Neutrophil (primary cell): Measurements from ENCODE around the gene XYLT1.

ENCODE experiments used
- H3K27ac ChIP-seq: fragments of 200-600 bp; sonication (generic); 2 replicates; pipeline ENCODE4 v1.5.1; 2016; ENCODE audit warnings: mild to moderate bottlenecking, moderate library complexity
- H3K27me3 ChIP-seq: fragments of 200-600 bp; sonication (generic); 2 replicates; pipeline ENCODE4 v1.6.0; 2016; ENCODE audit warnings: mild to moderate bottlenecking
- H3K36me3 ChIP-seq: fragments of 200-600 bp; sonication (generic); 2 replicates; pipeline ENCODE4 v1.5.1; 2017
- H3K4me1 ChIP-seq, 2 experiments: fragments of 200-600 bp in 1 of 2; sonication (generic) in 1 of 2; 1 replicate in 1 of 2; 2 replicates in 1 of 2; pipeline versions ENCODE4 v1.5.1 to v1.6.1; 2013 to 2016; ENCODE audit warnings: low read depth in 1 of 2, low read length in 1 of 2, mild to moderate bottlenecking in 1 of 2, moderate library complexity in 1 of 2; ENCODE audit not compliant: control insufficient read depth in 1 of 2, insufficient read depth in 1 of 2
- H3K4me3 ChIP-seq, 2 experiments: fragments of 200-600 bp in 1 of 2; sonication (generic) in 1 of 2; 1 replicate in 1 of 2; 2 replicates in 1 of 2; pipeline ENCODE4 v1.5.1; 2013 to 2016; ENCODE audit warnings: low read depth in 1 of 2, low read length in 1 of 2, mild to moderate bottlenecking in 1 of 2, moderate library complexity in 1 of 2
- H3K9me3 ChIP-seq: fragments of 200-600 bp; sonication (generic); 2 replicates; pipeline ENCODE4 v1.5.1; 2016
- TF ChIP-seq, protein P1 (sequence below): fragments of 200-600 bp; sonication (generic); IDR thresholded peaks from 2 replicates; pipeline ENCODE4 v1.5.1; 2016; ENCODE audit warnings: antibody characterized with exemption

The XYLT1 gene

DNA sequence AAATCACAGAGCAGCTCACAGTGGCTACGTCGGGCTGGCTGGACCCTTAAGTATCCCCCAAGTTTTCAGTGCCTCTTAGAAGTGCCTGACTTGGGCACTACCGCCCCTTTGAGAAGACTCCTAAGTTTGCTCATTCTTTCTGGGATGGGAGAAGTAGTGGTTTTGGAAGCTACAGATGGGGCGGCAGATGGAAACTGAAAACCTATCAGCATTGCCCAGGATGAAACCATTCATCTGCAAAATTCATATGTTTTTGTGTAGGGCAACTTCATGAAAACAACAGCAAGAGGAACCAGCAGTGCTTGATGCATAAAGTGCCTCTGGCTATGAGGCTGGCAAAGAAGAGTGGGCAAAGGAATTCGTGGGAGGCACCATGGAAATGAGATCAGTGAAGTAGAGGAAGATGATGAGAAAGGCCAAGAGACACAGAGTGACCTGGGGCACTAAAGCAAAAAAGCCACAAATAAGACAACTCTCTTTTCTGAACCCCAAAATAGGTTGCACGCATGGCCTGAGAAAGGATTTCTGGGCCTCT lies 277.1 kb downstream of the XYLT1 start:
- Histone ChIP-seq H3K4me3 (no peak overlapping the region), H3K4me1 (no peaks in the 10 kb centered on the region), H3K27ac (no peak overlapping the region), H3K9me3 (no peaks in the 10 kb centered on the region), H3K27me3 (no peaks in the 10 kb centered on the region), H3K36me3 (peaks cover 51% of the 10 kb centered on the region)
- TF ChIP-seq, protein P1, sequence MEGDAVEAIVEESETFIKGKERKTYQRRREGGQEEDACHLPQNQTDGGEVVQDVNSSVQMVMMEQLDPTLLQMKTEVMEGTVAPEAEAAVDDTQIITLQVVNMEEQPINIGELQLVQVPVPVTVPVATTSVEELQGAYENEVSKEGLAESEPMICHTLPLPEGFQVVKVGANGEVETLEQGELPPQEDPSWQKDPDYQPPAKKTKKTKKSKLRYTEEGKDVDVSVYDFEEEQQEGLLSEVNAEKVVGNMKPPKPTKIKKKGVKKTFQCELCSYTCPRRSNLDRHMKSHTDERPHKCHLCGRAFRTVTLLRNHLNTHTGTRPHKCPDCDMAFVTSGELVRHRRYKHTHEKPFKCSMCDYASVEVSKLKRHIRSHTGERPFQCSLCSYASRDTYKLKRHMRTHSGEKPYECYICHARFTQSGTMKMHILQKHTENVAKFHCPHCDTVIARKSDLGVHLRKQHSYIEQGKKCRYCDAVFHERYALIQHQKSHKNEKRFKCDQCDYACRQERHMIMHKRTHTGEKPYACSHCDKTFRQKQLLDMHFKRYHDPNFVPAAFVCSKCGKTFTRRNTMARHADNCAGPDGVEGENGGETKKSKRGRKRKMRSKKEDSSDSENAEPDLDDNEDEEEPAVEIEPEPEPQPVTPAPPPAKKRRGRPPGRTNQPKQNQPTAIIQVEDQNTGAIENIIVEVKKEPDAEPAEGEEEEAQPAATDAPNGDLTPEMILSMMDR, result no peak

DNA sequence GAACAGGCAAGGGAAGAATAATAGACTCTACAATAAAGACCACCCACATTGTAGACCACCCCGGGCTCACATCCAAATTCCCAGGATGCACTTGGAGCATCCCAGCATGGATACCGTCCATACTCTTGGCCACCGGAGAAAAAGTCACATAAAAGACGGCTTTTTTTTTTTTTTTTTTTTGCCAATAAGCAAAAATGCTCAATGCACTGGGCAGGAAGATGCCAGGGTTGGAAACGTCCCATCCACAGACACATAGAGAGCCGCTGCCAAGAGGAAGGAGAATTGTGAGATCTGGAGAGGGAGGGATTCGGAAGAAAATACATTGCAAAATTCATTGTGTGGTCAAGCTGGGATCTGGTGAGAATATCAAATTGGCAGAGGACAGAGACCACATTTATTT lies 286.7 kb downstream of the XYLT1 start:
- TF ChIP-seq, protein P1, result no peak
- Histone ChIP-seq H3K4me3 (no peak overlapping the region), H3K27me3 (no peaks in the 10 kb centered on the region), H3K27ac (no peak overlapping the region), H3K4me1 (no peaks in the 10 kb centered on the region), H3K9me3 (no peaks in the 10 kb centered on the region), H3K36me3 (peaks cover 5% of the 10 kb centered on the region)

DNA sequence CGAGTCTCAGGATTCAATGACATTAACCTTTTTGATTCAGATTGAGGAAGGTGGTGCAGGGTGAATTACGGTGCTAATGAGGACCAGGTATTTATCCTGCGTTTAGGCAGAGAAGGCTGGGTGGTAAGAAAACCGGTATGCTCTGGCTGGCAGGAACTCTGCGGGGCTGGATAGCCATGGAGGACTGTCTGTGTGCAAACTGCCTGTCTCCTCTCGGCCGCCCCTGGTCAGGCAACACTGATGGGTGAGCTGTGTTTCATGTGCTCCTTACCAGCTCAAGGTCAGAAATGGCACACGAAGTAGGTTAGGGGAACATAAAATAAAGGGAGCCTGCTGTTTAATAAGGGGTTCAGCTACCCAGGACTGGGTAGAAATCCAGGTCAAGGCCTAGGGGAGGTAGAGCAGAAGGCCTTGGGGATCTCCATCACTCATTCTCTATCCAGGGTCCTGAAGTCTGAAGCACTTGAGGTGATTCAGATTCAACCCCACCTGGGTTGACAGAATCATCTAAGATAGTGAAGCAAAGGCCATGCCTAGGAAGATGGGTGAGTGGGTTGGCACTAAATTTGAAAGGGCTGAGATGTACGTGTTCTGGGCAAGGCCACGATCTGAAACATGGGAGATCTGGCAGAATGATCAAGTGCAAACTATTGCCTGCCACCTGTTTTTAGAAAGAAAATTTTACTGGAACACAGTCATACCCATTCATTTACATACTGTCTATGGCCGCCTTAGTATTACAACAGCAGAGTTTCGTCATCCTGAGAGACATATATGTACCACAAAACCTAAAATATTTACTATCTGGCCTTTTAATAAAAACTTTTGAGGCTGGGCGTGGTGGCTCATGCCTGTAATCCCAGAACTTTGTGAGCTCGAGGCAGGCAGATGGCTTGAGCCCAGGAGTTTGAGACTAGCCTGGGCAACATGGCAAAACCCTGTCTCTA lies 292.5 kb downstream of the XYLT1 start:
- Histone ChIP-seq H3K4me1 (peaks cover 11 to 12% of the 10 kb centered on the region in 2 experiments), H3K9me3 (no peaks in the 10 kb centered on the region), H3K4me3 (no peak overlapping the region), H3K36me3 (no peaks in the 10 kb centered on the region), H3K27me3 (no peaks in the 10 kb centered on the region), H3K27ac (no peak overlapping the region)
- TF ChIP-seq, protein P1, result no peak

DNA sequence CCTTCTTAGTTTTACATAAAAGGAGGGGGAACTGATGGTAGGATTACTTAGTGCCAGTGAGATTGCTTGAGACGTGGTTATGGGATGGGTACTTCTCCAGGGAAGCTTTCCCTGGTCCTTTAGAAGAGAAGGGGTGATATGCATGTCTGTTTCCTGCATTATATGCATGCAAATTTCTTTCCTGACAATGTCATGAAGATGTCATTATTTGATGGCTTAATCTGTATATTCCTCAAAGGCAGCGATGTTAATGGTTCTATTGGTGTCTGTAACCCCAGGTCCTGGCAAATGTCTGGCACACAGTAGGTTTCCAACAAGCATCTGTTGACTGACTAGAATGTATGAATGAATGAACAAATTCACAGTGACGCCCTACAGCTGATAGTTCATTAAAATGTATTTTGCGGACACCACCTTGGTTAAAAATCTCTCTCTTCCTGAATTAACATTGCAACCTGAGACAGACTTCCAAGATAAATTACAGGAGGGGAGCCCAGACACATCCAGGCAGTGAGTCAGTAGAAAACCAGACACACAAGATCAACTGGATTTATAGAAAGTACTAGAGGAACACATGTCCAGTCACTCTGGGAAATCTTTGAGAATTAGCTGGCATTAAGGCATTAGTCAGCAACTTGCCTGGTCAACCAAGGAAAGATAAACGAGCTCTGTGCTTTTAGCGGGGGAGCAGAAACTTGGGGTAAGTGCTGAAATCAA lies 293.4 kb downstream of the XYLT1 start:
- Histone ChIP-seq H3K27ac (no peak overlapping the region), H3K36me3 (no peaks in the 10 kb centered on the region), H3K4me3 (no peak overlapping the region), H3K4me1 (peaks cover 19 to 21% of the 10 kb centered on the region in 2 experiments), H3K27me3 (no peaks in the 10 kb centered on the region), H3K9me3 (no peaks in the 10 kb centered on the region)
- TF ChIP-seq, protein P1, result no peak

DNA sequence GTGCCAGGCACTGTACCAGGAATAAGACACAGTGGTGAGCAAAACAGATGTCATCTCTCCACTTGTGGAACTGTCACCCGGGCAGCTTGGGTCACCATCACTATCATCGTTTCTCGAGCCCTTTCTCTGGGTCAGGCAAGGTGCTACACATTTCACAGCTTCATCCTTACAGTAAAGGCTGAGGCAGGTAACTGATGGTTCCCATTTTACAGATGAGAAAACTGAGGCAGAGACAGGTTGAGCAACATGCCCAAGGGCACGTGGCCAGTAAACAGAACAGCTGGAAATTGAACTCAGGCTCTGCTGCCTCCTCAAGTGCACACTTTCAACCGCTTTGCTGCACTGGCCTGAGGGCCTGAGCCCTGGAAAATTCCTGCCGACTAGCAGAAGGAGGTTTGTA lies 294.6 kb downstream of the XYLT1 start:
- Histone ChIP-seq H3K27ac (no peak overlapping the region), H3K4me3 (no peak overlapping the region), H3K36me3 (no peaks in the 10 kb centered on the region), H3K27me3 (no peaks in the 10 kb centered on the region), H3K4me1 (peaks cover 31 to 33% of the 10 kb centered on the region in 2 experiments), H3K9me3 (no peaks in the 10 kb centered on the region)
- TF ChIP-seq, protein P1, result no peak
